Tibial nerve (tissue), 4 donors: ENCODE data around the gene MCF2L. TPM values are rescaled to one million over a fixed set of nuclear protein-coding genes. Genes with fewer than 3 reads are reported as not detected.

ENCODE experiments used
- DNase-seq, 2 donors: peaks; one replicate each; pipeline ENCODE4 v3.0.0-alpha.2; 2019; ENCODE audit warnings: low spot score in 2 of 2
- H3K27ac ChIP-seq, 4 donors: fragments of 200-600 bp; sonication (generic) in 3 of 4; one replicate each; pipeline ENCODE4 v1.5.1; 2017 to 2019; ENCODE audit warnings: mild to moderate bottlenecking in 1 of 4
- H3K27me3 ChIP-seq, 2 donors: fragments of 200-600 bp; sonication (generic) in 1 of 2; one replicate each; pipeline versions ENCODE4 v1.5.1 to v1.6.0; 2017 to 2019
- H3K36me3 ChIP-seq, 3 donors: fragments of 200-600 bp; sonication (generic); one replicate each; pipeline ENCODE4 v1.5.1; 2018 to 2019
- H3K4me1 ChIP-seq, 4 donors: fragments of 200-600 bp; sonication (generic) in 3 of 4; one replicate each; pipeline ENCODE4 v1.5.1; 2017 to 2019
- H3K4me3 ChIP-seq, 4 donors: fragments of 200-600 bp; sonication (generic) in 3 of 4; one replicate each; pipeline ENCODE4 v1.5.1; 2017 to 2019; ENCODE audit warnings: mild to moderate bottlenecking in 1 of 4, moderate library complexity in 1 of 4
- H3K9me3 ChIP-seq, 4 donors: fragments of 200-600 bp; sonication (generic) in 3 of 4; one replicate each; pipeline ENCODE4 v1.5.1; 2017 to 2019
- CTCF ChIP-seq, 5 experiments: fragments of 200-600 bp in 3 of 5; fragments of 450-650 bp in 2 of 5; sonication (generic) in 3 of 5; IDR thresholded peaks; one replicate each; pipeline ENCODE4 v1.5.1; 2016 to 2019; ENCODE audit warnings: antibody characterized with exemption in 5 of 5, mild to moderate bottlenecking in 3 of 5, moderate library complexity in 2 of 5
- EP300 ChIP-seq, 2 donors: sonication (generic); formaldehyde crosslinking; IDR thresholded peaks; one replicate each; pipeline ENCODE4 v1.6.1; 2017; ENCODE audit warnings: antibody characterized with exemption in 2 of 2, mild to moderate bottlenecking in 1 of 2
- POLR2A ChIP-seq, 2 donors: fragments of 450-650 bp; IDR thresholded peaks; one replicate each; pipeline ENCODE4 v1.6.1; 2017; ENCODE audit warnings: antibody characterized with exemption in 2 of 2, mild to moderate bottlenecking in 2 of 2, moderate library complexity in 2 of 2
- WGBS, 2 donors: methylation state at CpG; one replicate each; pipeline ENCODE4 v1.1.5; 2018; 5-methylcytosine and 5-hydroxymethylcytosine counted together
- total RNA-seq, 4 donors: library from RNA; depleted of rRNA; stranded (reverse); fragments of >200 nt; gene quantifications; one replicate each; pipeline ENCODE4 v1.1.0, GENCODE V29; 2016

MCF2L gene
- total RNA-seq, 4 donors from 2014 or later: 30.1 to 82.6 (median 45.3) TPM

GRCh38 chr13:113122550-113123225 lies 153.7 kb downstream of the MCF2L start, which contains the start of gene F10:
Gene F10 (plus strand): TSS chr13:113122799. CDS start chr13:113122856, 57 bp downstream.
- Histone ChIP-seq H3K4me1 (peaks cover 0 to 5% (median 0%) of the 10 kb centered on the region in 4 donors), H3K27me3 (peaks cover 0 to 1% of the 10 kb centered on the region in 2 donors), H3K27ac (peak within 1 kb of the TSS; percentile 7 to 77 (median 69)), H3K9me3 (no peaks in the 10 kb centered on the region), H3K4me3 (peak within 1 kb of the TSS in 3 of 4 donors; percentile 19 to 43 (median 29)), H3K36me3 (no peaks in the 10 kb centered on the region)
- 18 to 21% methylated on average over 16 to 19 of the region's 23 CpGs for WGBS, 2 donors
- TF ChIP-seq POLR2A (IDR thresholded peaks at IDR 0.05) (peak in 1 of 2 donors; percentile 27), CTCF (IDR thresholded peaks at IDR 0.05) (peak in 2 of 5 experiments; percentile 33 to 37), EP300 (IDR thresholded peaks at IDR 0.05) (peak in 1 of 2 donors; percentile 37)
- peak; percentile 49 to 61 for DNase-seq

- WGBS, 2 donors: 72 to 77% methylated on average over 29 of the region's 29 CpGs
- H3K4me1 ChIP-seq: peaks cover 0 to 5% (median 0%) of the 10 kb centered on the region in 4 donors
- H3K36me3 ChIP-seq: no peaks in the 10 kb centered on the region
- H3K27me3 ChIP-seq: peaks cover 0 to 7% of the 10 kb centered on the region in 2 donors
- peak overlapping the region in 1 of 4 donors; percentile 43 for H3K4me3 ChIP-seq
- no peaks in the 10 kb centered on the region for H3K9me3 ChIP-seq
- H3K27ac ChIP-seq: peak overlapping the region; percentile 7 to 77 (median 56)
- no peak for DNase-seq
- TF ChIP-seq EP300 (IDR thresholded peaks at IDR 0.05) (no peak), POLR2A (IDR thresholded peaks at IDR 0.05) (no peak), CTCF (IDR thresholded peaks at IDR 0.05) (no peak)
These were observed 154.5 kb downstream of the MCF2L start for GRCh38 chr13:113123226-113124201.

- WGBS, 2 donors: 91 to 94% methylated on average over 18 to 19 of the region's 19 CpGs
- Histone ChIP-seq H3K4me3 (no peak overlapping the region), H3K4me1 (peaks cover 0 to 5% (median 0%) of the 10 kb centered on the region in 4 donors), H3K36me3 (no peaks in the 10 kb centered on the region), H3K27ac (no peak overlapping the region), H3K9me3 (no peaks in the 10 kb centered on the region), H3K27me3 (peaks cover 0 to 11% of the 10 kb centered on the region in 2 donors)
- no peak for TF ChIP-seq POLR2A (IDR thresholded peaks at IDR 0.05)
- DNase-seq: no peak
These were observed 155.4 kb downstream of the MCF2L start for GRCh38 chr13:113124211-113124970.

- TF ChIP-seq POLR2A (IDR thresholded peaks at IDR 0.05) (no peak), EP300 (IDR thresholded peaks at IDR 0.05) (no peak), CTCF (IDR thresholded peaks at IDR 0.05) (no peak)
- Histone ChIP-seq H3K36me3 (peaks cover 0 to 7% (median 0%) of the 10 kb centered on the region in 3 donors), H3K27ac (no peak overlapping the region), H3K27me3 (peaks cover 0 to 24% of the 10 kb centered on the region in 2 donors), H3K4me1 (peaks cover 0 to 11% (median 0%) of the 10 kb centered on the region in 4 donors), H3K9me3 (no peaks in the 10 kb centered on the region), H3K4me3 (no peak overlapping the region)
- DNase-seq: no peak
- WGBS, 2 donors: 88 to 92% methylated on average over 19 of the region's 19 CpGs
These were observed 156.7 kb downstream of the MCF2L start for GRCh38 chr13:113125506-113126264.
